Right lobe of liver (tissue), 4 donors: Measurements from ENCODE around the gene BTBD8.

ENCODE experiments used
- POLR2A ChIP-seq: fragments of 450-650 bp; IDR thresholded peaks from one replicate; pipeline ENCODE4 v1.6.1; 2017; ENCODE audit warnings: antibody characterized with exemption, mild to moderate bottlenecking
- TF ChIP-seq, protein P1 (sequence below), 4 donors: fragments of 200-600 bp in 3 of 4; fragments of 450-650 bp in 1 of 4; IDR thresholded peaks; one replicate each; pipeline versions ENCODE4 v1.5.1 to v1.8.0; 2016 to 2022; ENCODE audit warnings: antibody characterized with exemption in 4 of 4, mild to moderate bottlenecking in 2 of 4
- donor health status: DM: no; HTN: no; CAD: no.
- donor health status: DM: no; HTN: no; CAD: no.
- donor health status: DM: no; HTN: yes; CAD: no.

- TF ChIP-seq, protein P1, sequence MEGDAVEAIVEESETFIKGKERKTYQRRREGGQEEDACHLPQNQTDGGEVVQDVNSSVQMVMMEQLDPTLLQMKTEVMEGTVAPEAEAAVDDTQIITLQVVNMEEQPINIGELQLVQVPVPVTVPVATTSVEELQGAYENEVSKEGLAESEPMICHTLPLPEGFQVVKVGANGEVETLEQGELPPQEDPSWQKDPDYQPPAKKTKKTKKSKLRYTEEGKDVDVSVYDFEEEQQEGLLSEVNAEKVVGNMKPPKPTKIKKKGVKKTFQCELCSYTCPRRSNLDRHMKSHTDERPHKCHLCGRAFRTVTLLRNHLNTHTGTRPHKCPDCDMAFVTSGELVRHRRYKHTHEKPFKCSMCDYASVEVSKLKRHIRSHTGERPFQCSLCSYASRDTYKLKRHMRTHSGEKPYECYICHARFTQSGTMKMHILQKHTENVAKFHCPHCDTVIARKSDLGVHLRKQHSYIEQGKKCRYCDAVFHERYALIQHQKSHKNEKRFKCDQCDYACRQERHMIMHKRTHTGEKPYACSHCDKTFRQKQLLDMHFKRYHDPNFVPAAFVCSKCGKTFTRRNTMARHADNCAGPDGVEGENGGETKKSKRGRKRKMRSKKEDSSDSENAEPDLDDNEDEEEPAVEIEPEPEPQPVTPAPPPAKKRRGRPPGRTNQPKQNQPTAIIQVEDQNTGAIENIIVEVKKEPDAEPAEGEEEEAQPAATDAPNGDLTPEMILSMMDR (IDR thresholded peaks at IDR 0.05): no peak
- no peak for TF ChIP-seq POLR2A
Observed at GRCh38 chr1:92075311-92075710, 4.8 kb upstream of the BTBD8 start, which contains the start of gene SETSIP.
